ENCODE data around the gene CFAP53. TPM values are rescaled to one million over a fixed set of nuclear protein-coding genes. Genes with fewer than 3 reads are reported as not detected.
"Not testable (repeated sequence)": the region's sequence is repeated elsewhere in the genome, so short reads cannot be mapped to it uniquely, and the experiment has no call there.

The CFAP53 gene
- polyA plus RNA-seq, 4 donors = 2.5 to 3.9 (median 3.5) TPM

- not testable (repeated sequence) for DNase-seq (ENCODE audit: low read depth in 4 of 4, low spot score in 3 of 4)
These were observed 22.2 kb upstream of the CFAP53 start for GRCh38 chr18:50288348-50289107.

GRCh38 chr18:50287441-50288347 lies 21.4 kb upstream of the CFAP53 start, which contains the start of gene CXXC1:
CXXC1 (minus strand) TSS chr18:50287692; CDS start chr18:50287589, 103 bp downstream.
- peak; percentile 96 to 99 (median 98) for DNase-seq (ENCODE audit: low read depth in 4 of 4, low spot score in 3 of 4)

GRCh38 chr18:50287028-50287440 lies 20.7 kb upstream of the CFAP53 start:
- no peak for DNase-seq (ENCODE audit: low read depth in 4 of 4, low spot score in 3 of 4)

GRCh38 chr18:50286391-50287027 lies 20.2 kb upstream of the CFAP53 start:
- no peak for DNase-seq (ENCODE audit: low read depth in 4 of 4, low spot score in 3 of 4)

- no peak for DNase-seq (ENCODE audit: low read depth in 4 of 4, low spot score in 3 of 4)
These were observed 19.5 kb upstream of the CFAP53 start for GRCh38 chr18:50285631-50286321.

- DNase-seq (ENCODE audit: low read depth in 4 of 4, low spot score in 3 of 4) = no peak
These were observed 18.8 kb upstream of the CFAP53 start for GRCh38 chr18:50285071-50285470.

- no peak for DNase-seq (ENCODE audit: low read depth in 4 of 4, low spot score in 3 of 4)
These were observed 18.1 kb upstream of the CFAP53 start for GRCh38 chr18:50284255-50284885.

GRCh38 chr18:50283469-50284209 lies 17.3 kb upstream of the CFAP53 start:
- no peak for DNase-seq (ENCODE audit: low read depth in 4 of 4, low spot score in 3 of 4)

- no peak for DNase-seq (ENCODE audit: low read depth in 4 of 4, low spot score in 3 of 4)
These were observed 16.4 kb upstream of the CFAP53 start for GRCh38 chr18:50282521-50283335.

GRCh38 chr18:50281972-50282520 lies 15.8 kb upstream of the CFAP53 start:
- DNase-seq (ENCODE audit: low read depth in 4 of 4, low spot score in 3 of 4) = no peak

- peak; percentile 94 to 97 (median 95) for DNase-seq (ENCODE audit: low read depth in 4 of 4, low spot score in 3 of 4)
These were observed 15.1 kb upstream of the CFAP53 start, which contains the start of gene MBD1 for GRCh38 chr18:50281295-50281971. MBD1 (minus strand) TSS chr18:50281523; CDS start chr18:50279992, 1,531 bp downstream.

- DNase-seq (ENCODE audit: low read depth in 4 of 4, low spot score in 3 of 4) = no peak
These were observed 14.5 kb upstream of the CFAP53 start for GRCh38 chr18:50280707-50281294.

GRCh38 chr18:50279752-50280151 lies 13.5 kb upstream of the CFAP53 start:
- DNase-seq (ENCODE audit: low read depth in 4 of 4, low spot score in 3 of 4) = no peak

GRCh38 chr18:50277942-50278341 lies 11.6 kb upstream of the CFAP53 start:
- no peak for DNase-seq (ENCODE audit: low read depth in 4 of 4, low spot score in 3 of 4)

- no peak for DNase-seq (ENCODE audit: low read depth in 4 of 4, low spot score in 3 of 4)
These were observed 10.2 kb upstream of the CFAP53 start for GRCh38 chr18:50276452-50276851.

- DNase-seq (ENCODE audit: low read depth in 4 of 4, low spot score in 3 of 4) = no peak
These were observed 9.3 kb upstream of the CFAP53 start for GRCh38 chr18:50275503-50276036.

- DNase-seq (ENCODE audit: low read depth in 4 of 4, low spot score in 3 of 4) = no peak
These were observed 8.6 kb upstream of the CFAP53 start for GRCh38 chr18:50274941-50275340.
